Right forelimb (tissue), 1 donor: ENCODE results near the gene DENND6B.
A peak's percentile ranks its signal among the peaks of the same experiment; 100 is the strongest.

ENCODE experiments used
- DNase-seq: peaks from one replicate; pipeline ENCODE4 v3.0.0-alpha.2; 2018

Gene DENND6B

GRCh38 chr22:50314081-50314454, 12.7 kb downstream of the DENND6B start:
- DNase-seq: no peak

GRCh38 chr22:50313600-50313999, 13.2 kb downstream of the DENND6B start:
- DNase-seq: no peak

- no peak for DNase-seq
Measured at GRCh38 chr22:50313021-50313420, 13.8 kb downstream of the DENND6B start.

- DNase-seq: no peak
Measured at GRCh38 chr22:50312371-50312770, 14.4 kb downstream of the DENND6B start.

DNA sequence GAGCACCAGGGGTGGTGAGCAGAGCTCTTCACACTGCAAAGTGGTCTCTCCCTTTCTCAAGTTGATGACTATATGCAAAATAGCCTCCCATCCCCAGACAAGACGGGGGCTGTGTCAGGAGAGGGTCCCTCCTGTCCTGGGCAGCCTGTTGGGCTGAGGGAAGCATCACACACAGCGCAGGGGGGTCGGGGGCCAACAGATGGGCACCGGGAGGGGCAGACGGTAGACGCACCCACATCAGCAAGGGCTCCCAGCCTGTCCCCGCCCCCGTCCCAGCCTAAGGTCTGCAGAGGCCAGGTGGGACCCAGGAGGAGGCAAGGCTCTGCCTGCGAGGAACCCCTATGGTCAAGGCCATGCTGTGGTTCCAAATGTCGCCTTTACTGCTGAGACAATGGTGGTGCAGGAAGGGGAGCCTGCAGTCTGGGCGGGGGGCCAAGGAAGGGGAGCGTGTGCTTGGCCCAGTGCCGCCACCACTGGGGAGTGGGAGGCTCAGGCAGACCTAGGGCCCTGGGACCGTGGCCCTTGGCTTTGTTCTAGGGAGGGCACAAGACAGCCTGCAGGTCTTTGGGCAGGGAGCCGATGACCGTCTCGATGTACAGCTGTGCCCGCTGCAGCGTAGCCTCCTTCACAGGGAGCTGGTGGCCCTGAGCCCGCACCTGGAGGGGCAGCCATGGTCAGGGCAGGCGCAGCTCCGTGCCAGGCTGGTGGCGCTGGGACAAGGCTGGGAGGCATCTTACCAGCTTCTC, 15.0 kb downstream of the DENND6B start:
- DNase-seq: no peak

DNA sequence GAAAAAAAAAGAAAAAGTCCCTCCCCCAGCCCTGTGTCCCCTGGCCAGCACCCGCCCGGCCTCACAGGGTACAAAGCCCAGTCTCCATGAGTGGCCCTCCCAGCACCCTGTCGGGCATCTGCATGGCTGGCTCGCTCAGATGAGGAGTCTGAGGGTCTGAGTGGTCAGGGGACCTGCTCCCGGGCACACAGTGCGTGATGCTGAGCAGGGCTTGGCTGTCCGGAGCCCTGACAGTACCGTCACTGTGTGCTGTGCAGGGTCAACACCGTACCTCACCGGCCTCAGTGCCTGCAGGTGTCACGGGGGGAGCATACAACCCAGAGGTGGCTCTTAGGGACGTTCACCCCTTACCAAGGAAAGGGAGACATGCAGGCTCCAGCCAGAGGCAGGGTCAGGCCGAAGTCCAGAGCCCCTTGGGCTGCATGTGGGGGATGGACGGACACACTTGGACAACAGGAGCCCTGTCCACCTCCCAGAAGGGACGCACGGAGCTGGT, 15.8 kb downstream of the DENND6B start:
- DNase-seq: no peak

- DNase-seq: no peak
Measured at GRCh38 chr22:50310031-50310722, 16.6 kb downstream of the DENND6B start.

DNA sequence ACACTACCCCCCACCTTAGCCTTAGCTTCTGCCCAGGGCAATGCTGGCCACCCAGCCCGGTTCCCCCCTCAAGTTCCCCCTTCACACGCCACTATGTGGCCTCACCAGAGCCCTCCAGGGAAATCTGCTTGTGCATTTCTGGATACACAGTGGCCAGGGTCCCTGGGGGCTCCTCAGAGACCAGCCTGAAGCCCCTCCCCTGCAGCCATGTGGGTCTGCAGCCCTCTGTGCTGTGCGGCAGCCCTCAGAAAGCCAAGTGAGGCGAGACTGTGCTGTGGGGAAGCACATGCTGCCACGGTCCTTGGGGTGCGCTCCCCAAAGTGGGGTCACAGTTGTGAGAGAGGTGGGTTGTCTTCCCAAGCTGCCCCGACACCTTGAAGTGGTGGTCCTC, 17.2 kb downstream of the DENND6B start:
- no peak for DNase-seq

- no peak for DNase-seq
Measured at GRCh38 chr22:50308986-50309600, 17.7 kb downstream of the DENND6B start.

GRCh38 chr22:50308597-50308935, 18.2 kb downstream of the DENND6B start:
- DNase-seq: no peak

GRCh38 chr22:50307890-50308596, 18.8 kb downstream of the DENND6B start:
- DNase-seq: no peak

- DNase-seq: peak; percentile 86
Measured at GRCh38 chr22:50306753-50307749, 19.8 kb downstream of the DENND6B start, which contains the start of gene PLXNB2. Gene PLXNB2, minus strand, starts transcription at chr22:50307646. Its CDS starts 17,062 bp downstream, at chr22:50290584.

GRCh38 chr22:50305923-50306566, 20.8 kb downstream of the DENND6B start:
- peak; percentile 88 for DNase-seq

DNA sequence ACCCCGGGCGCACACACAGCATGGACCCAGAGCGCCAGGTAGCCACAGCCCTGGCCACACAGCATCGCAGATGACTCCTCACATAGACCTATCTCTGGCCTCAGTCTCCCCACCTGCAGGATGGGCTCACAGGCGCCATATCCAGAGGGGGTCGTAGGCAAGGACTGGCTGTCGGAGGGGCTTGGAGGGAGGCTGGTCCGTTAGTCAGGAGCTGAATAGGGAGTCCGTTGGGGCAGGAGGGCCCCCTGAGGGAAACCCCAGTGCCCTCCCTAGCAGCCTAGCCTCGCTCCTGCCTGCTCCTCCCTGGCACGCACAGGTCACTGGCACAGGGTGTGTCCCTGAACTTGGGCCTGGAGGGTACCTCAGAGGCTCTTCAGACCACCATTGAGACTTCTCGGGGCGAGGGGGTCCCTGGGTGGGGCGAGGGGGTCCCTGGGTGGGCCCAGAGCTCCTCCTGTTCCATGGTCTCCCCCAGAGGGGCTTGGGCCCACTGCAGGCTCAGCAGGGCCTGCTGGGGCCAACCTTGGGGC, 21.4 kb downstream of the DENND6B start:
- no peak for DNase-seq

GRCh38 chr22:50304528-50305392, 22.1 kb downstream of the DENND6B start:
- DNase-seq: no peak

GRCh38 chr22:50303848-50304527, 22.8 kb downstream of the DENND6B start:
- no peak for DNase-seq

DNA sequence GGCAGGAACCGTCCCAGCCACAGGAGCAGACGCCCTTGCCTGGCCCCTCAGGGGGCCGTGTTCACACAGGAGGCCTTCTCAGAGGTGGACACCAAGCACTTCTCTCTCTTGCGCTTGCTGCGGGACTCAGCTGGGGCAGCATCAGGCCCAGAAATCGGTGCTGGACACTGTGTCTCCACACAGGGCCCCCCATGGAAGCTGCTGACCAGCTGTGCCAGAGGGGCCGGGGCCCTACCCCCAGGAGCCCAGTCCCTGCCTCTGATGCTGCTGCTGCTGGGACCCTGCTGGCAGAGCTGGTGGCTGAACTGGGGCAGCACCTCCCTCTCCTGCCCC, 23.3 kb downstream of the DENND6B start:
- no peak for DNase-seq

GRCh38 chr22:50302564-50302963, 24.2 kb downstream of the DENND6B start:
- no peak for DNase-seq

DNA sequence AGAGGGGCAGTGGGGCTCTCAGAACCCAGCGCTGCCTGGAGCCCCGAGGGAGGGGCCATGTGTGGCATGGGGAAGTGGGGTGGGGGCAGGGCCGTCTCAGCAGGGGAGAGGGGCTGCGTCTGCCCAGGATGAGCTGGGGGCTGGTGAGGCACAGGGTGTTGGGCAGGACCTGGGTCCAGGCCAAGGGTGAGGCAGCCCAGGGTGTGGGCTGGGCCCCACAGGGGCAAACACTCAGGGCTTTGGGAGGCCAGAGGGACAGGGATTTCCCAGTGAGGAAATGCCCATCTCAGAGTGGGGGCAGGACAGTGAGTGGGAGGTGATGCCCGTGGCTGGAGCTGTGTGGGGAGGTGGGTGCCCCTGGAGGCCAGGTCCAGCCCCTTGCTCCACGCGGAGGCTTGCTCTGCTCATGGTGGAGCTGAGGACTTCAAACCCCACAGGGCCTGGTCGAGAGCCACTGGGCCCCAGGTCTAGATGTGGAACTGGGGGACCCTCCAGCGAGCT, 24.7 kb downstream of the DENND6B start:
- no peak for DNase-seq
